Measurements from ENCODE around the gene TMEM176A.
"Not testable (repeated sequence)": the region's sequence is repeated elsewhere in the genome, so short reads cannot be mapped to it uniquely, and the experiment has no call there.

TMEM176A gene

GRCh38 chr7:150800581-150801241 is at the start of gene TMEM176A:
Gene TMEM176A, plus strand, starts transcription at chr7:150800769. Its CDS starts 782 bp downstream, at chr7:150801551.
- no peak for DNase-seq

DNA sequence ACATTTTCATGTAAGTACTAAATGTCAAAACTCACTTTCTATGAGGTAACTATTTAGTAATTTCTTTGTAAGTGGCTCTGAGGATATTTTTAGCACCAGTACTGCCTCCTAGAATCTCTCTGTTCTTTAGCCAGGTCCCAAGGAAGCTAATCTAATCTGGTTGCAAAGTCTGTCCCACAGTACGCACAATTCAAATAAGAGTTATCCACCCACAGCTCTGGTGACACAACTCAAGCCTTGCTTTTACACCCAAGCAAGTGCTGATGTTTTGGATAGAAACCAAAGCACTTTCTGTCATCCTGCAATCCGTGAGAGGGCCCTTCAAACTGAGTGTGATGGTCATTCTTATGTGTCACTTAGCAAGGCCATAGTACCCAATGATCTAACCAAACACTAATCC is 48.9 kb upstream of the TMEM176A start:
- no peak for DNase-seq

DNA sequence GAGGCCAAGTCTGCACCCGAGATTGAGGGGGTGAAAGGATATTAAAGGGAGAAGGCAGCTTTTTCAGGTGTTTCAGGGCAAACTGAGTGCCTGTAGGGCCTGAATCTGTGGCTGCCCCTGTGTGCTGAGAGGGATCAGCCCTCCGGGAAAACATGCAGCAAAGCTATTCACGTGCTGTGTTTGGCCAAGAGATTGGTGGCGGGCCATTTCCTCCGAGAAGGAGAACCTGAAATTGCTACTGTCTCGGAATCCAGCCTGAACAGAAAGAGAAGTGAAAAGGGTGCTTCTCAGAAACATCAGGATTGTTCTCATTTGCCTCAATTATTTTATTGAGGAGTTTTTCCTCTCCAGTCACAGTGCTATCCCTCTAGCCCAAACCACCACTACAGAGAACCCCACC is 47.3 kb upstream of the TMEM176A start:
- DNase-seq: no peak

DNA sequence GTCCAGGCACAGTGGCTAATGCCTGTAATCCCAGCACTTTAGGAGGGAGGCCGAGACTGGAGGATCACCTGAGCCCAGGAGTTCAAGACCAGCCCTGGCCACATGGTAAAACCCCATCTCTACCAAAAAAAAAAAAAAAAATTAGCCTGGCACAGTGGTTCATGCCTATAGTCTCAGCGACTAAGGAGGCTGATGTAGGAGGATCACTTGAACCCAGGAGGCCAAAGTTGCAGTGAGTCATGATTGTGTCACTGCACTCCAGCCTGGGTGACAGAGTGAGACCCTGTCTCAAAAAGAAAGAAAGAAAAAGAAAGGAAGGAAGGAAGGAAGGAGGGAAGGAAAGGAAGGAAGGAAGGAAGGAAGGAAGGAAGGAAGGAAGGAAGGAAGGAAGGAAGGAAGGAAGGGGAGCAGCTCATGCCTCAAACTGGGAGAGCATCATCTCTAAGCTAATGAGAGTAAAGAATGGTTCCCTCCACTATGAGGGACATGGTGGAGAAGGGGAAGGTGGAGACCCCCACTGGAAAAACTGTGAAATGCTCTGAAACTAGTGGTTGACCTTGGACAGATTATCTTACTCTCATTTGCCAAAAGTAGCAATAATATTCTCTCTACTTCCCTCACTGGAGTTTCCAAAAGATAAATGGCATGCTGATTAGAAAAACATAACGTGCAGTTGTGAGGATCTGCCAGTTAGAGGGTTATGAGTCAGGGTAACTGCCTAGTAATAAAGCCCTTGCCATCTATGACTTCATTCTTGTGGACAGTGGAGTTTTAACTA is 46.6 kb upstream of the TMEM176A start:
- no peak for DNase-seq

GRCh38 chr7:150754951-150755350 is 45.6 kb upstream of the TMEM176A start:
- no peak for DNase-seq

DNA sequence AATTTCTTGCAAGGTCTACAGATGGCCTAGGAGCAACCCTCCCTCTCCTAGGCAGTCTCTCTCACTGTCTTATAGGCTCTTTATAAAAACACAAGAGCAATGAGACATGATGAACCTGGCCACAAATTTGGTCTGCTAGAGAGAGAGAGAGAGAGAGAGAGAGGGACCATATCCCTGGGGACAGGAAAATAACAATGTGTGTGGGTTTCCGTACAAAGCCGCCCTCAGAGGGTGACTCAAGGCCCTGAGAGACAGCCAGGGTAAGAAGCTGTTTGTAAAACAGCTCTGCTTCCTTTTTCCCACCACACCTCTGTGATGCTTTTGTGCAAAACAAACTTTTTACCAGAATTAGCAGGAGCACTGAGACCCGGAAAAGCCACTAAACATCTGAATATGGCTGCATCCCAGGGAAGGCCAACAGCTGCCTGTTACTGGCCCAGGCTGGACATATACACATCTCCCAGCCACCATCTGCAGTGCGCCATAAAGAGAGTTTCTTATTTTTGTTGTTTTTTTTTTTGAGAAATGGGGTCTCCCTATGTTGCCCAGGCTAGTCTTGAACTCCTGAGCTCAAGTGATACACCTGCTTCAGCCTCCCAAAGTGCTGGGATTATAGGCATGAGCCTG is 45.0 kb upstream of the TMEM176A start:
- DNase-seq: no peak

GRCh38 chr7:150756166-150756565 is 44.4 kb upstream of the TMEM176A start:
- no peak for DNase-seq

- no peak for DNase-seq
Observed at GRCh38 chr7:150756858-150757257, 43.7 kb upstream of the TMEM176A start.

DNA sequence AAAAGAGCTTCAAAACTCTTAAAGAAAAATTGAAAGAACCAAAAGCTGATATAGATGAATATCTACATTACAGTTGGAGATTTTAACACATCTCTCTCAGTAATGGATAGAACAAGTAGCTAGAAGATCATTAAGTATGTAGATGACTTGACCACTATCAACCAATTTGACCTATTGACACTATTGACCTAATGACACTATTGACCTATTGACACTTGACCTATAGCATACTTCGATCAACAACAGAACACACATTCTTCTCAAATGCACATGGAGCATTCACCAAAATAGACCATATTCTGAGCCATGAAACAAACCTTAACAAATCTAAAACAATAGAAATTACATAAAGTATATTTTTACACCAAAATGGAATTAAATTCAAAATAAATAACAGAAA is 41.1 kb upstream of the TMEM176A start:
- no peak for DNase-seq

GRCh38 chr7:150766334-150766709 is 34.2 kb upstream of the TMEM176A start:
- no peak for DNase-seq

DNA sequence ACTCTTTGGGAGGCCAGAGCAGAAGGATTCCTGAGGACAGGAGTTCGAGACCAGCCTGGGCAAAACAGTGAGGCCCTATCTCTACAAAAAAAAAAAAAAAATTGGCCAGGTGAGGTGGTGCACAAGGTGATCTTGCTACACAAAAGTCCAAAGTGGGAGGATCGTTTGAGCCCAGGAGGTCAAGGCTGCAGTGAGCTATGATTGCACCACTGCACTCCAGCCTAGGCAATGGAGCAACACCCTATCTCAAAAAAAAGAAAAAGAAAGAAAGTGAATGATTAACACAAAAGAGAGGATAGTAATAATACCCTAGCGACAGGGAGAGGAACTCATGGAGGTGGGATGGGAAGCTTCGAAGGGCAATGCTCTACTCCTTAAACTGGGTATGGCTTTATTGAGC is 30.8 kb upstream of the TMEM176A start:
- DNase-seq: no peak

DNA sequence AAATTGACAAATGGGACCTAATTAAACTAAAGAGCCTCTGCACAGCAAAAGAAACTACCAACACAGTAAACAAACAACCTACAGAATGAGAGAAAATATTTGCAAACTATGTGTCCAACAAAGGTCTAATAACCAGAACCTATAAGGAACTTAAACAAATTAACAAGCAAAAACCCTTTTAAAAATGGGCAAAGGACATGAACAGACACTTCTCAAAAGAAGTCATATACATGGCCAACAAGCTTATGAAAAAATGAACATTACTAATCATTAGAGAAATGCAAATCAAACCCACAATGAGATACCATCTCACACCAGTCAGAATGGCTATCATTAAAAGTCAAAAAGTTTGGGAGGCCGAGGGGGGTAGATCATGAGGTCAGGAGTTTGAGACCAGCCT is 26.4 kb upstream of the TMEM176A start:
- not testable (repeated sequence) for DNase-seq

- DNase-seq: no peak
Observed at GRCh38 chr7:150778014-150778737, 22.4 kb upstream of the TMEM176A start.

GRCh38 chr7:150778738-150779301 is 21.7 kb upstream of the TMEM176A start:
- peak; percentile 37 for DNase-seq

DNA sequence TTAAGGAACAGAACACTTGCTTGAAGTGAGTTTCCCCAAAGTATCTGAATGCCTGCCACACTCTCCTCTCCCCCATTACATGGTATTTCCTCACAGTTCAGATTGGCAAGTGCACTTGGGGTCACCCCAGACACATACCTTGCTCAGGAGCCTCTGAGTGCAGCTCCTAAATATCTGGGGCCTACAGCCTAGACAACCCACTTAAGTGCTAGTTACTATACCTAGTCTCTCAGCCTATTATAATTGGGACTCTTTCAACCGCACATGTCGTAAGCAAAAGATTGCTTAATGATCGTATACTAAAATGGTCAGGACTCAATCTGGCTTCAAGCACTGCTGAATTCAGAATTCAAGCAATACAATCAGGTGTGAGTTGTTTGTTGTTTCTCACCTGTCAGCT is 20.3 kb upstream of the TMEM176A start:
- DNase-seq: no peak

DNA sequence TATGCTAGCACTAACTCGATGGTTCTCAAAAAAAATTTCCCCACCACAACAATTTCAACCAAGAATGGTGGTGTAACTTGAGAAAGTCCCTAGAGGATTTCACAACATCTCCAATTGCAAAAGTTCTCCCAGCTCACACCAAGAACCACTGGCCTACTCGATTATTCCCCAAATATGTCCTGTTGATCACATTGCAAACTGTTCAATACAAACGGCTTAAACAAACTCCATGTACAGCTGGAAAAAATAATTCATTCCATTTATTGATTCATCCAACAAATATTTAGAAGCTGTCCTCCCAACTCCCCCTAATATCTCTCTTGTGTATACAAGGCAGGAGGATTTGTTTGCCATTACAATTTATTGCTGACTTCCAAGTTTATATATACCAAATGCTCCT is 19.5 kb upstream of the TMEM176A start:
- DNase-seq: no peak

DNA sequence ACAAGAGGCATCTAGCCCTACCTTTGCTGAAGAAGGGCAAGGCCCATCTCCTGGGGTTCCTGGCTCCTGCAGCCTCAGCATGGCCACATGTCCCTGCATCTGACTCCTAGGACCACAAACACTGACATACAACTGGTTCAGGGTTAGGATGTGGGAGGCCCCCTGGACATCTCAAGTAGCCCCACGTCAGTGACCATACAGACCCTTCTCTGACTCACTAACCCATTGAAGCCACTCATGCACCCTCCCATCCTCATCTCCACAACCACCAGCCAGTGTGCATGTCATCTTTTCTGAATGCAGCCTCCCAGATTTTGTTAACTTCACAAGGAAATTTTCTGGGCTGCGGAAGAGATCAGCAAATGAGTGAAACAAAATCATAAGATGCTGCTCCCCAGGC is 18.6 kb upstream of the TMEM176A start:
- DNase-seq: no peak

DNA sequence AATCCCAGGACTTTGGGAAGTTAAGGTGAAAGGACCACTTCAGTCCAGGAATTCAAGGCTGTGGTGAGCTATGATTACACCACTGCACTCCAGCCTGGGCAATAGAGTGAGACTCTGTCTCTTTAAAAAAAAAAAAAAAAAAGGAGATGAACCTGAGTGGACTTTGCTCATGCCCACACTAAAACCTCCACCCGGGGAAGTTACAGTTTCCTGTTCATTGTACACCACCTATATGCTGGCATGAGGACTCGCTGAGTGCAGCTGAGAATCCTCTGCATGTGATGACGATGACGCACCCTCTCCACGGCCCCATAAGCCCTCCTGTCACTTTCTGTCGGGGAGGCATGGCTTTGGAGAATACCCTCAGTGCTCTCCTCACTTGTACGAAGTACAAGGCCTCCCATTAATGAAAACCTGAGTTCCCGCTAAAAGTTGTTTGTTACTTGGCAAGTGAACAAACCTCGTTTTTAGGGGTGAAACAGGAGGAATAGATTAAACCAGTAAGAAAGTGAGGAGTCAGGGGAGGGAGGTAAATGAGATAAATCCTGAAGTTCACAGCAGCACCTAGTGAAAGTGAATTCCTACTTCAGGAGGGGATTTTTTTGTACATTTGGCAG is 16.3 kb upstream of the TMEM176A start:
- no peak for DNase-seq

DNA sequence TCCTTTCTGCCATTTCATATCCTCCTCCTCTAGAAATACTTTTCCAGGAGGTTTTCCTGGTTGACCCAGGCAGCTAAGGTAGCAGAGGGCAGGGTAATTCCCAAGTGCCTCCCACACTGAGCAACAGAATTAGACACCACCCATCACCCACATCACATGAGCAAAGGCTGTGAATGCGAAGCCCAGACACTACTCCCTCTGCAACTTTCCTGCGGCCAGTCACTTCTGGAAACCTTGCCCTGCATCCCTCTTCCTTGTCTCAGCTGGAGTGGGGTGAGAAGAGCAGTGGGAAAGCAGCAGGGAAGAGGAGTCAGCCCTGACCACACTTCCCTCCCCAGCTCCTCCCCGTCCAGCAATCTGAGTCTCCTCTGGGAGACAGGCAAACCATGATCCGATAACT is 15.6 kb upstream of the TMEM176A start:
- DNase-seq: no peak

- DNase-seq: no peak
Observed at GRCh38 chr7:150787321-150788281, 13.0 kb upstream of the TMEM176A start.

- DNase-seq: no peak
Observed at GRCh38 chr7:150788474-150789269, 11.9 kb upstream of the TMEM176A start.
